Heart left ventricle (tissue), 16 donors: ENCODE measurements around the gene SASS6. TPM values are rescaled to one million over a fixed set of nuclear protein-coding genes. Genes with fewer than 3 reads are reported as not detected.
A peak's percentile ranks its signal among the peaks of the same experiment; 100 is the strongest.

ENCODE experiments used
- ATAC-seq, 4 donors: fragments of 200-7000 bp; cut with Tn5 transposase; one replicate each; pipeline ENCODE4 v1.9.1; 2020 to 2022; ENCODE audit warnings: moderate library complexity in 4 of 4, mild to moderate bottlenecking in 3 of 4, moderate number of reproducible peaks in 1 of 4
- DNase-seq, 5 donors: peaks; one replicate each; pipeline ENCODE4 v3.0.0-alpha.2; 2020
- H3K27ac ChIP-seq, 12 donors: fragments of 200-600 bp; sonication (generic) in 4 of 12; one replicate each; pipeline versions ENCODE4 v1.5.0 to v1.8.0; 2016 to 2022; ENCODE audit warnings: mild to moderate bottlenecking in 2 of 12
- H3K27me3 ChIP-seq, 9 donors: fragments of 200-600 bp; sonication (generic) in 2 of 9; one replicate each; pipeline versions ENCODE4 v1.5.1 to v1.8.0; 2016 to 2022; ENCODE audit warnings: mild to moderate bottlenecking in 3 of 9
- H3K36me3 ChIP-seq, 9 donors: fragments of 200-600 bp; sonication (generic) in 2 of 9; one replicate each; pipeline versions ENCODE4 v1.5.0 to v1.8.0; 2018 to 2022; ENCODE audit warnings: mild to moderate bottlenecking in 2 of 9
- H3K4me1 ChIP-seq, 12 donors: fragments of 200-600 bp; sonication (generic) in 4 of 12; one replicate each; pipeline versions ENCODE4 v1.5.0 to v1.8.0; 2016 to 2022; ENCODE audit warnings: mild to moderate bottlenecking in 3 of 12
- H3K4me3 ChIP-seq, 12 donors: fragments of 200-600 bp; sonication (generic) in 4 of 12; one replicate each; pipeline versions ENCODE4 v1.5.0 to v1.8.0; 2017 to 2022; ENCODE audit warnings: mild to moderate bottlenecking in 9 of 12, moderate library complexity in 4 of 12
- H3K9me3 ChIP-seq, 12 donors: fragments of 200-600 bp; sonication (generic) in 4 of 12; one replicate each; pipeline versions ENCODE4 v1.5.0 to v1.8.0; 2016 to 2022; ENCODE audit warnings: mild to moderate bottlenecking in 1 of 12
- POLR2A ChIP-seq, 2 donors: fragments of 450-650 bp; IDR thresholded peaks; one replicate each; pipeline ENCODE4 v1.6.1; 2017; ENCODE audit warnings: antibody characterized with exemption in 2 of 2, mild to moderate bottlenecking in 2 of 2, moderate library complexity in 2 of 2
- WGBS, 4 donors: extraction: QIAGEN DNeasy Blood & Tissue Kit in 2 of 4; methylation state at CpG; one replicate each; pipeline versions ENCODE4 v1.1.5 to v1.1.7; 2013 to 2018; 5-methylcytosine and 5-hydroxymethylcytosine counted together
- intact Hi-C, 10 donors: fragments of 100-400 bp; cut with DNase I; formaldehyde crosslinking; loops; one replicate each; pipeline versions ENCODE4 v1.11.1 to v1.14.2; 2022
- polyA plus RNA-seq, 2 donors: library from polyadenylated mRNA; stranded (reverse); fragments of 200-250 nt; gene quantifications; one replicate each; pipeline ENCODE4 v1.2.3, GENCODE V29; 2013
- total RNA-seq, 9 donors: library from RNA; depleted of rRNA in 2 of 9; stranded (reverse); fragments of >200 nt in 2 of 9; fragmentation: NEBNext Ultra II Directional in 3 of 9; extraction: Animal tissue kit (Norgen Biotek cat#: 25700) in 3 of 9; gene quantifications; one replicate each; pipeline versions ENCODE4 v1.1.0 to v1.2.4, GENCODE V29; 2016 to 2023
- TF ChIP-seq, protein P1 (sequence below), 12 donors: fragments of 200-600 bp; sonication (generic) in 4 of 12; IDR thresholded peaks; one replicate each; pipeline versions ENCODE4 v1.5.0 to v1.8.0; 2018 to 2022; ENCODE audit warnings: antibody characterized with exemption in 12 of 12, mild to moderate bottlenecking in 5 of 12
- donor health status: ischemic (EF 13 %, LVEDD 7.1; RV severe dilation, severe dysfunction).
- donor health status: healthy with polysubstance abuse.
- donor health status: DM: no; HTN: yes; CAD: no.
- donor health status: DM: no; HTN: no; CAD: no.
- donor health status: ischemic (EF 25% LVEDD 6.9; RV normal size, moderate dysfunction).
- donor health status: ischemic (EF 25% LVEDD 5.7; RV mildly dilated, moderate dysfunction).
- donor health status: healthy.
- donor health status: DM: yes; HTN: yes; CAD: no.
- donor health status: ischemic (EF 35%, LVEDD 5.7; RV mildly dilated, moderate dysfunction).
- donor health status: nonischemic (EF 11% LVEDD 7.7; RV severe dilation, severe dysfunction).
- donor health status: DM: yes; HTN: yes; CAD: no.
- donor health status: PGD.
- donor health status: ischemic (EF 29% LVEDD 5.4; RV normal size, mild dysfunction).
- donor health status: nonischemic (EF 23%, LVEDD 6.1; RV moderate dilation, normal function).

The SASS6 gene
- total and polyA plus RNA-seq, 11 donors = 1.1 to 2.2 (median 1.6) TPM

- intact Hi-C loops = loop anchor here in 1 of 10 donors (10.0 kb wide), 1 partner anchor 107 kb away; no protein-coding TSS in a partner anchor
- DNase-seq (no peak), ATAC-seq (no peak)
- no peaks in the 10 kb centered on the region for H3K27me3 ChIP-seq
- H3K36me3 ChIP-seq = peaks cover 0 to 32% (median 0%) of the 10 kb centered on the region in 9 donors
- no peak overlapping the region for H3K27ac ChIP-seq
- H3K4me1 ChIP-seq = peaks cover 0 to 11% (median 1%) of the 10 kb centered on the region in 12 donors
- WGBS, 4 donors = 97 to 99% (median 97%) methylated on average over 2 of the region's 2 CpGs
- no peaks in the 10 kb centered on the region for H3K9me3 ChIP-seq
- no peak overlapping the region for H3K4me3 ChIP-seq
- TF ChIP-seq POLR2A (IDR thresholded peaks at IDR 0.05) = no peak
- TF ChIP-seq, protein P1, sequence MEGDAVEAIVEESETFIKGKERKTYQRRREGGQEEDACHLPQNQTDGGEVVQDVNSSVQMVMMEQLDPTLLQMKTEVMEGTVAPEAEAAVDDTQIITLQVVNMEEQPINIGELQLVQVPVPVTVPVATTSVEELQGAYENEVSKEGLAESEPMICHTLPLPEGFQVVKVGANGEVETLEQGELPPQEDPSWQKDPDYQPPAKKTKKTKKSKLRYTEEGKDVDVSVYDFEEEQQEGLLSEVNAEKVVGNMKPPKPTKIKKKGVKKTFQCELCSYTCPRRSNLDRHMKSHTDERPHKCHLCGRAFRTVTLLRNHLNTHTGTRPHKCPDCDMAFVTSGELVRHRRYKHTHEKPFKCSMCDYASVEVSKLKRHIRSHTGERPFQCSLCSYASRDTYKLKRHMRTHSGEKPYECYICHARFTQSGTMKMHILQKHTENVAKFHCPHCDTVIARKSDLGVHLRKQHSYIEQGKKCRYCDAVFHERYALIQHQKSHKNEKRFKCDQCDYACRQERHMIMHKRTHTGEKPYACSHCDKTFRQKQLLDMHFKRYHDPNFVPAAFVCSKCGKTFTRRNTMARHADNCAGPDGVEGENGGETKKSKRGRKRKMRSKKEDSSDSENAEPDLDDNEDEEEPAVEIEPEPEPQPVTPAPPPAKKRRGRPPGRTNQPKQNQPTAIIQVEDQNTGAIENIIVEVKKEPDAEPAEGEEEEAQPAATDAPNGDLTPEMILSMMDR (IDR thresholded peaks at IDR 0.05) = no peak
Observed at GRCh38 chr1:100168051-100168450, 35.3 kb upstream of the SASS6 start.

DNA sequence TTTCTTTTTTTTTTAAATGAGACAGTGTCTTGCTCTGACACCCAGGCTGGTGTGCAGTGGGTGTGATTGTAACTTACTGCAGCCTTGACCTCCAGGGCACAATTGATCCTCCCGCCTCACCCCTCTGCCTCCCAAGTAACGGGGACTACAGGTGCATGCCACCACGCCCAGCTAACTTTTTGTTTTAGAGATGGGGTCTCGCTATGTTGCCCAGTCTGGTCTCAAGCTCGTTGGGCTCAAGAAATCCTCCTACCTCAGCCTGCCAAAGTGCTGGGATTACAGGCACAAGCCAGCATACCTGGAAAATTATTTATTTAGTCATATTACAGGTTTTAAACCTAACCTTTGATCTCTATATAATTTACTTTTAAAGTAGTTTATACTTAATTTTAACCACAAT lies 32.0 kb upstream of the SASS6 start:
- Histone ChIP-seq H3K36me3 (peaks cover 0 to 49% (median 7%) of the 10 kb centered on the region in 9 donors), H3K4me3 (no peak overlapping the region), H3K4me1 (peaks cover 0 to 15% (median 2%) of the 10 kb centered on the region in 12 donors), H3K27ac (no peak overlapping the region), H3K27me3 (no peaks in the 10 kb centered on the region), H3K9me3 (no peaks in the 10 kb centered on the region)
- intact Hi-C loops = loop anchor here in 2 of 10 donors (5.0 to 10.0 kb wide), 2 partner anchors 103 to 110 kb away; partner anchors contain the start of gene RTCA (in 1 of the 2)
- DNase-seq (no peak), ATAC-seq (no peak)
- TF ChIP-seq, protein P1 (IDR thresholded peaks at IDR 0.05) = no peak
- no peak for TF ChIP-seq POLR2A (IDR thresholded peaks at IDR 0.05)
- 89 to 92% (median 91%) methylated on average over 5 of the region's 5 CpGs for WGBS, 4 donors

DNA sequence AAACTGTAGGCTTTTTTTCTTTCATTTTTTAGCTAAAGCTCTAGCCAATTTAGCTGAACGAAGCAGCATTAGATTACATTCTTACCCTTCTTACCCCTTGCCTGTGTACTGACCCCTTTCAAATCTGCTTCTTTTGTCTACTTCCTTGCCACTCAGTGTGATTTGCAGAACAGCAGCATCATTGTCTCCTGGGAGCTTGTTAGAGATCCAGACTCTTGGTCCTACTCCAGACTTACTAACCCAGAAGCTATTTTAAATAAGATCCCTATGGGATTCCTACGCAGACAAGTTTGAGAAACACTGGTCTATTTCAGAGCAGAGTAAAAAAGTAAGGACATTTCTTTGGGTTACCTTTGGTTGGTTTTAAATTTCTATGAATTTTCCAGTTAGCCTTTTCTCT lies 31.5 kb upstream of the SASS6 start:
- Histone ChIP-seq H3K9me3 (no peaks in the 10 kb centered on the region), H3K4me1 (peaks cover 0 to 15% (median 1%) of the 10 kb centered on the region in 12 donors), H3K4me3 (no peak overlapping the region), H3K36me3 (peaks cover 0 to 53% (median 7%) of the 10 kb centered on the region in 9 donors), H3K27me3 (no peaks in the 10 kb centered on the region), H3K27ac (peak overlapping the region in 1 of 12 donors; percentile 14)
- DNase-seq = no peak
- TF ChIP-seq, protein P1 (IDR thresholded peaks at IDR 0.05) = no peak
- no peak for TF ChIP-seq POLR2A (IDR thresholded peaks at IDR 0.05)
- 24 to 44% (median 30%) methylated on average over 2 of the region's 2 CpGs for WGBS, 4 donors
- intact Hi-C loops = loop anchor here in 2 of 10 donors (5.0 to 10.0 kb wide), 2 partner anchors 103 to 111 kb away; partner anchors contain the start of gene RTCA (in 1 of the 2)
- ATAC-seq = peak; percentile 20 to 78 (median 54)

GRCh38 chr1:100162881-100163280 lies 30.2 kb upstream of the SASS6 start:
- Histone ChIP-seq H3K4me3 (no peak overlapping the region), H3K4me1 (peaks cover 0 to 15% (median 0%) of the 10 kb centered on the region in 12 donors), H3K27ac (peak overlapping the region in 1 of 12 donors; percentile 27), H3K36me3 (peaks cover 0 to 60% (median 7%) of the 10 kb centered on the region in 9 donors), H3K27me3 (no peaks in the 10 kb centered on the region), H3K9me3 (no peaks in the 10 kb centered on the region)
- intact Hi-C loops = loop anchor here in 2 of 10 donors (5.0 to 10.0 kb wide), 2 partner anchors 104 to 112 kb away; partner anchors contain the start of gene RTCA (in 1 of the 2)
- DNase-seq = no peak
- no peak for ATAC-seq
- TF ChIP-seq, protein P1 (IDR thresholded peaks at IDR 0.05) = no peak
- TF ChIP-seq POLR2A (IDR thresholded peaks at IDR 0.05) = no peak
